IPS DF 6.9 (cell line): Measurements from ENCODE around the gene TAF1.
"Not testable (repeated sequence)": the region's sequence is repeated elsewhere in the genome, so short reads cannot be mapped to it uniquely, and the experiment has no call there.

ENCODE experiments used
- DNase-seq: peaks from one replicate; pipeline ENCODE4 v3.0.0-alpha.2; 2013; ENCODE audit warnings: low read depth, low spot score
- H3K27ac ChIP-seq: one replicate; pipeline ENCODE4 v1.5.1; 2013; ENCODE audit warnings: low read length, control low read depth
- H3K27me3 ChIP-seq: 2 replicates; pipeline ENCODE4 v1.6.1; 2013; ENCODE audit warnings: mild to moderate bottlenecking, low read length; ENCODE audit not compliant: control insufficient read depth, insufficient read depth
- H3K36me3 ChIP-seq: 2 replicates; pipeline ENCODE4 v1.6.1; 2013; ENCODE audit warnings: low read length; ENCODE audit not compliant: control insufficient read depth, insufficient read depth
- H3K4me1 ChIP-seq: 2 replicates; pipeline ENCODE4 v1.6.1; 2013; ENCODE audit warnings: low read length; ENCODE audit not compliant: control insufficient read depth, insufficient read depth
- H3K4me3 ChIP-seq: 2 replicates; pipeline ENCODE4 v1.5.1; 2013; ENCODE audit warnings: mild to moderate bottlenecking, low read length
- H3K9me3 ChIP-seq: 2 replicates; pipeline ENCODE4 v1.6.1; 2013; ENCODE audit warnings: low read length, inconsistent platforms; ENCODE audit not compliant: control insufficient read depth, insufficient read depth
- WGBS: extraction: QIAGEN DNeasy Blood & Tissue Kit; methylation state at CpG from one replicate; pipeline ENCODE4 v1.1.7; 2013; ENCODE audit warnings: mixed read lengths, missing lambda C conversion rate; ENCODE audit not compliant: insufficient read length, insufficient coverage; 5-methylcytosine and 5-hydroxymethylcytosine counted together

TAF1 gene

DNA sequence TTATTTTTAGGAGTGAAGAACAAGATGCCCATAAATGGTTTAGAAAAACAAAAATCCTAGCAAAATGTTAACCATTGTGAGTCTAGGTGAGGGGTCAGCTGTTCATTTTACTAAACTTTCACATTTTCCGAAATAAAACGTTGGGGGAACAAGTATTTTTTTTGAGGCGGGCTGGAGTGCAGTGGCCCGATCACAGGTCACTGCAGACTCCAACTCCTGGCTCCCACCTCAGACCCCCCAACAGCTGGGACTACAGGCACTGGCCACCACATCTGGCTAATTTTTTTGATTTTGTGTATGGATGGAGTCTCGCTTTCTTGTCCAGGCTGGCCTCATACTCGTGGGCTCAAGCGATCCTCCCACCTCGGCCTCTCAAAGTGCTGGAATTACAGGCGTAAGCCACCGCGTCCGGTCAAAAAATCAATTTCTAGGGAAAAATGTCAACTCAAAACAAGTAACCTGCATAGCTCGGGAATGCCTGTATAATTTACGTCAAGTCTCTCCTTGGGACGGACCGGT lies 742 bp upstream of the TAF1 start:
- Histone ChIP-seq H3K4me1 (no peaks in the 10 kb centered on the region), H3K36me3 (0 out of 2 replicates have a peak, but pooled peaks cover 3% of the 10 kb centered on the region), H3K27me3 (no peaks in the 10 kb centered on the region), H3K4me3 (peak overlapping the region; percentile 89), H3K27ac (no peak overlapping the region), H3K9me3 (no peaks in the 10 kb centered on the region)
- no peak for DNase-seq
- no CpG with 5 or more reads among the region's 16 CpGs for WGBS

DNA sequence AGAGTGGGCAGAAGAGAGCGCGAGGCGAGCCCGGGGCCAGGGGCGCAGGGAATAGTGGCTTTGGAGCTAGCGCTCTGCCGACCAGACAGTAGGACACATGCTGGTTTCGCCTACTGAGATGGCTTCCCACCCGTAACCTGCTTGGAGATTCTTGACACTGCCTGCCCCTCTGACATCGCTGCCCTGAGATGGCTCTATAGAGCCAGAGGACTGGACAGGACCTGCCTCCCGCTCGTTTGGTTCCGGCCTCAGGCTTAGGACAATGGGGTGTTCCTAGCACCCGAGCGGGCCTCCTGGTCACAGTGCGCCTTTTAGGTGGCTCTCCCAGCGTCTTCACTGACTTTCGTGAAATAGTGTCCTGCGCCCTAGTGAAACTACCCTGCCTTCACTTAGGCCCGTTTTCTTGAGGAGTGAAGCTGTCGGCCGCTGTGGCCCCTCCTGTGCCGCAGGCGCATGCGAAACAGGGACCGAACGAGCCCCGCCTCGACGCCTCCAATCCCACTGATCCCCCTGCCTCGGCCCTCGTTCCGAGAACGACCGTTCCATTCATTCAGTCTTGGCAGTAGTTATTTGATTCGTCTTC lies 608 bp downstream of the TAF1 start:
- no CpG with 5 or more reads among the region's 36 CpGs for WGBS
- Histone ChIP-seq H3K27ac (no peak overlapping the region), H3K4me3 (peak overlapping the region; percentile 92), H3K4me1 (no peaks in the 10 kb centered on the region), H3K9me3 (no peaks in the 10 kb centered on the region), H3K27me3 (no peaks in the 10 kb centered on the region), H3K36me3 (0 out of 2 replicates have a peak, but pooled peaks cover 3% of the 10 kb centered on the region)
- no peak for DNase-seq

DNA sequence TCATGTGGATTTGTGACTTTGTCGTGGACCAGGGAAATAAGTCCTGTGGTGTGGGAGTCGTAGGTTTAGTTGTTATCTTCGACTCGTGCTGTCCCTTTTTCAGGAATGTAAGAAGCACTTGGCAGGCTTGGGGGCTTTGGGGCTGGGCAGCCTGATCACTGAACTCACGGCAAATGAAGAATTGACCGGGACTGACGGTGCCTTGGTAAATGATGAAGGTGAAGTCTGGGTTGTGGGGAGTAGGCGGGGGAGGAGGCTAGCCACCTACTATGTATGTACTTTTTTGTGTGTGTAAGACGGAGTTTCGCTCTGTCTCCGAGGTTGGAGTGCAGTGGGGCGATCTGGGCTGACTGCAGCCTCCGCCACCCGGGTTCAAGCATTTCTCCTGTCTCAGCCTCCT lies 1.2 kb downstream of the TAF1 start:
- no peaks in the 10 kb centered on the region for H3K9me3 ChIP-seq
- H3K27me3 ChIP-seq, result no peaks in the 10 kb centered on the region
- peak overlapping the region; percentile 92; the same call in 1 of the 2 replicates for H3K4me3 ChIP-seq
- DNase-seq, result no peak
- H3K27ac ChIP-seq, result no peak overlapping the region
- no peaks in the 10 kb centered on the region for H3K4me1 ChIP-seq
- H3K36me3 ChIP-seq, result 0 out of 2 replicates have a peak, but pooled peaks cover 3% of the 10 kb centered on the region
- WGBS, result no CpG with 5 or more reads among the region's 14 CpGs

DNA sequence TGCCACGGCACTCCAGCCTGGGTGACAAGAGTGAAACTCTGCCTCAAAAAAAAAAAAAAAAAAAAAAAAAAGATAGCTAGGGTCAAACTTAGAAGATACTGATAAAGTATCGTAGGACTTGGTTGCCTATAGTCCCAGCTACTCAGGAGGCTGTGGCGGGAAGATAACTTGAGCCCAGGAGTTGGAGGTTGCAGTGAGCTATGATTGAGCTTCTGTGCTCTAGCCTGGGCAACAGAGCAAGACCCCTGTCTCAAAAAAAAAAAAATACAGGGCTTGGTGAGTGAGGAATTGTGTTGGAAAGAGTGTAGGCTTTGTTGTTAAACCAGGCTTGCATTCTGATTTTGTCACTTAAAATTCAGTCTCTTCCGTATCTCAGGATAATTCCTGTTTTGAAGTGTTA lies 6.2 kb downstream of the TAF1 start:
- WGBS, result no CpG with 5 or more reads among the region's 4 CpGs
- Histone ChIP-seq H3K9me3 (no peaks in the 10 kb centered on the region), H3K27me3 (no peaks in the 10 kb centered on the region), H3K4me1 (no peaks in the 10 kb centered on the region), H3K36me3 (peaks cover 5% of the 10 kb centered on the region; the same call in 1 of the 2 replicates), H3K27ac (no peak overlapping the region), H3K4me3 (no peak overlapping the region)
- DNase-seq, result no peak

DNA sequence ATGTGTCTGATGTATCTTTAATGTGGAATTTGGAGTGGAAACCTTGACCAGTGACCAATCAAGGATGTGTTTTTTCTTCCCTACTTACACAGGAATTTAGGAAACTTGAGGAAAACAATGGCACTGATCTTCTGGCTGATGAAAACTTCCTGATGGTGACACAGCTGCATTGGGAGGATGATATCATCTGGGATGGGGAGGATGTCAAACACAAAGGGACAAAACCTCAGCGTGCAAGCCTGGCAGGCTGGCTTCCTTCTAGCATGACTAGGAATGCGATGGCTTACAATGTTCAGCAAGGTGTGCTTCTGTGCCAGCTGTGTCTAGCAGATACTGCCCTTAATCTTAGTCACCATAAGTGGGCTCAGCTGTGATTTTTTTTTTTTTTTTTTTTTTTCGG lies 12.6 kb downstream of the TAF1 start:
- H3K36me3 ChIP-seq, result peaks cover 2% of the 10 kb centered on the region; the same call in 1 of the 2 replicates

DNA sequence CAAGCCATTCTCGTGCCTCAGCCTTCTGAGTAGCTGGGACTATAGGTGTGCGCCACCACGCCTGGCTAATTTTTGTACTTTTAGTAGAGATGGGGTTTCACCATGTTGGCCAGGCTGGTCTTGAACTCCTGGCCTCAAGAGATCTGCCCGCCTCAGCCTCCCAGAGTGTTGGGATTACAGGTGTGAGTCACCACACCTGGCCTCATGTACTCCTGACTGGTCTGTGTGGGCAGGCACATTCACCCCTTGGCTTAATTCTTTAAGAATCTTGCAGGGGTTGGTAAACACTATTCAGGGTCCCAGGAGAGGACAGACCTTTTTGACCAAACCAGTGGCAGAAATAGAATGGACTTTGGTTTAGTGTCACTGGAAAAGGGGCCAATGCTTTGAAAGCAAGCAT lies 25.6 kb downstream of the TAF1 start:
- DNase-seq, H3K4me1 ChIP-seq, H3K27ac ChIP-seq, H3K27me3 ChIP-seq, H3K36me3 ChIP-seq, H3K4me3 ChIP-seq, H3K9me3 ChIP-seq: not testable (repeated sequence)
- no CpG with 5 or more reads among the region's 4 CpGs for WGBS

More for the DNA sequence above, 12.6 kb downstream of the TAF1 start:
- Histone ChIP-seq H3K9me3 (no peaks in the 10 kb centered on the region), H3K27ac (no peak overlapping the region), H3K27me3 (no peaks in the 10 kb centered on the region), H3K4me3 (no peak overlapping the region), H3K4me1 (no peaks in the 10 kb centered on the region)
- no peak for DNase-seq
- no CpG with 5 or more reads among the region's 3 CpGs for WGBS

DNA sequence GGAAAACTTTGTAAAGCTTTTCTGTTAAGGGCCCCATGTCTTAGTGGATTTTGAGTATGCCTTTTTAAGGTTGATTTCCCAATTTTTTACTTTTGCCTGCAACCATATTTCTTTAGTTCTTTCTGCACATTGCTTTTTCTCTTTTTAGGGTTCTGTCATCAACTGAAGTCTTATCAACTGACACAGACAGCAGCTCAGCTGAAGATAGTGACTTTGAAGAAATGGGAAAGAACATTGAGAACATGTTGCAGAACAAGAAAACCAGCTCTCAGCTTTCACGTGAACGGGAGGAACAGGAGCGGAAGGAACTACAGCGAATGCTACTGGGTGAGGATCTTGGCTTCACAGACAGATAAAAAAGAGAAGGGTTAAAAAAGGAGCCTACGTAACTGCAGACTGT lies 27.8 kb downstream of the TAF1 start:
- no CpG with 5 or more reads among the region's 5 CpGs for WGBS
- H3K9me3 ChIP-seq, result no peaks in the 10 kb centered on the region
- no peak overlapping the region for H3K4me3 ChIP-seq
- H3K27me3 ChIP-seq, result no peaks in the 10 kb centered on the region
- DNase-seq, result no peak
- H3K27ac ChIP-seq, result no peak overlapping the region
- peaks cover 8% of the 10 kb centered on the region; the same call in 1 of the 2 replicates for H3K36me3 ChIP-seq
- no peaks in the 10 kb centered on the region for H3K4me1 ChIP-seq

DNA sequence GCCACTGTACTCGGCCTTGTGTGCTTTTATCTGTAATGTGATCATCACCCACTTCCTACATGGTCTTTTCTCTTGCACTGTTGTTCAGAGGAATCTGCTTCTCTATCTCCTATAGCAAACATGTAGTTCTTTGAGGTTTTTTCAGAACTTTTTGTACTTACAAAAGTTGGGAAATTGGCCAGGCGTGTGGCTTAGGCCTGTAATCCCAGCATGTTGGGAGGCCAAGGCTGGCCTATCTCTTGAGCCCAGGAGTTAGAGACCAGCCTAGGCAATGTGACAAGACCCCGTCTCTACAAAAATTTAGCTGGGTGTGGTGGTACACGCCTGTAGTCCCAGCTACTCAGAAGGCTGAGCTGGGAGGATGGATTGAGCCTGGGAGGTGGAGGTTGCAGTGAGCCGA lies 30.4 kb downstream of the TAF1 start:
- DNase-seq, result no peak
- Histone ChIP-seq H3K4me1 (no peaks in the 10 kb centered on the region), H3K27ac (no peak overlapping the region), H3K9me3 (no peaks in the 10 kb centered on the region), H3K27me3 (no peaks in the 10 kb centered on the region), H3K36me3 (peaks cover 6% of the 10 kb centered on the region; the same call in 1 of the 2 replicates), H3K4me3 (no peak overlapping the region)
- no CpG with 5 or more reads among the region's 5 CpGs for WGBS

DNA sequence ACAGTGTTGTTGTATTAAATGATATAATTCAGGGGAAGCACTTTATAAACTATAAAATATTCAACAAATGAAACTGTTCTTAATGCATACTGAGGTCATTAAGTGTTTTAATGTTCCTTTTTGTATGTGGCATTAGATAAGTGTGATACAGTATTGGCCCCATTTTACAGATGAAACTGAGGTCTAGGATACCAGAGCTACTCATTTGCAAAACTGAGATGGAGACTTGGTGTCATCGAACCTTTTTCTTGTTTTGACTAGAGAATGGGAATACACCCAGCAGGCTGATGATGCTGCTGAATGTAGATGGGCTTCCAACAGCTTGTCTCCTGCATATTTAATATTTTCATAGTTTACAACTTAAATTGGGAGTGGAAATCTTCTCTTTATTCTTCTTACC lies 34.6 kb downstream of the TAF1 start:
- Histone ChIP-seq H3K36me3 (peaks cover 6% of the 10 kb centered on the region; the same call in 1 of the 2 replicates), H3K4me3 (no peak overlapping the region), H3K4me1 (no peaks in the 10 kb centered on the region), H3K27me3 (no peaks in the 10 kb centered on the region), H3K9me3 (no peaks in the 10 kb centered on the region), H3K27ac (no peak overlapping the region)
- no CpG with 5 or more reads among the region's 1 CpG for WGBS
- DNase-seq, result no peak

DNA sequence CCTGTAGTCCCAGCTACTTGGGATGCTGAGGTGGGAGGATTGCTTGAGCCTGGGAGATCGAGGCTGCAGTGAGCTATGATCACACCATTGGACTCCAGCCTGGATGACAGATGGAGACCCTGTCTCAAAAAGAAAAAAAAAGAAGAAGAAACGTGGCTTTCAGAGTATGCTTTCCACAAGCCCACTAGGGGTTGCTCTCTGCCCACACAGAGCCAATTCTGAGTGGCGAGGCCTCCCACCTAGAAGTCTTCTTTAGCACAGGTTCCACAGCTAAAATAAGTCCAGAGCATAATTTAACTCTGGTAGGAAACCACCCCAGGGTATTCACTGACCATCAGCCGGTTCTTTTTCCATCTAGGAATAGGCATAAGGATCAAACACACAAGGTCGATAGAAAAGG lies 50.1 kb downstream of the TAF1 start:
- not testable (repeated sequence) for H3K27me3 ChIP-seq, H3K36me3 ChIP-seq

DNA sequence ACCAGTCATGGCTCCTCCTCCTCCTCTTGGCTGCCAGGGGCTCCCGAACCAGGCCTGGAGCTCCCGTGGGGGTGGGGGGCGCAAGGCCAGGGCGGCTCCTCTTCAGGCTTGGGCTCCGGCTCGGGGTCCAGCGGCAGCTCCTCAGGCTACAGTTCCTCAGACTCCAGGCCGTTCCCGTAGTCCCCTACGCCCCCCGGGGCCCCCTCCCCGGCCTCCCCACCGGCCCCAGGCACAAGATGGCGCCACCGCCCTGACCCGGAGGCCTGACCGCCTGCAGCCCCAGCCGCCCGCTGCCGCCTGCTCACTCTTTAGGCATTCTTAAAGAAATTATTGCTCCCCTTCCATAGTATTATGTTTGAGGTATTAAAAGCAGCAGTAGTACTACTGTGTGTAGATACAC lies 54.5 kb downstream of the TAF1 start:
- Histone ChIP-seq H3K27ac (no peak overlapping the region), H3K36me3 (no peaks in the 10 kb centered on the region), H3K4me1 (no peaks in the 10 kb centered on the region), H3K9me3 (no peaks in the 10 kb centered on the region), H3K27me3 (no peaks in the 10 kb centered on the region), H3K4me3 (no peak overlapping the region)
- no peak for DNase-seq
- WGBS, result no CpG with 5 or more reads among the region's 20 CpGs

More for the DNA sequence above, 50.1 kb downstream of the TAF1 start:
- H3K27ac ChIP-seq, H3K4me1 ChIP-seq, H3K4me3 ChIP-seq, H3K9me3 ChIP-seq, DNase-seq: not testable (repeated sequence)
- no CpG with 5 or more reads among the region's 5 CpGs for WGBS
